Measurements from ENCODE around the gene TMEM179. TPM values are rescaled to one million over a fixed set of nuclear protein-coding genes. Genes with fewer than 3 reads are reported as not detected.

The TMEM179 gene
- total RNA-seq, 2 donors from 2014 or later: 8.2 to 15.7 TPM

- no peaks in the 10 kb centered on the region for H3K27me3 ChIP-seq (ENCODE audit: control insufficient read depth, insufficient read depth, low read length, poor library complexity, severe bottlenecking)
- no peaks in the 10 kb centered on the region for H3K9me3 ChIP-seq (ENCODE audit: control insufficient read depth, low read length)
- H3K36me3 ChIP-seq (ENCODE audit: control insufficient read depth, insufficient read depth, low read length): no peaks in the 10 kb centered on the region
- no peak overlapping the region for H3K9ac ChIP-seq (ENCODE audit: extremely low read depth, low read length, poor library complexity, severe bottlenecking)
- no peak overlapping the region for H3K4me3 ChIP-seq (ENCODE audit: low read length)
- H3K4me1 ChIP-seq (ENCODE audit: control insufficient read depth, insufficient read depth, low read length): no peaks in the 10 kb centered on the region
- DNase-seq: no peak
- Mint-ChIP-seq H3K27ac (no peak overlapping the region), H3K36me3 (ENCODE audit: low read depth) (no peaks in the 10 kb centered on the region), H3K4me3 (no peak overlapping the region), H3K27me3 (ENCODE audit: insufficient read depth) (no peaks in the 10 kb centered on the region), H3K4me1 (no peaks in the 10 kb centered on the region), H3K9me3 (no peaks in the 10 kb centered on the region)
- H3K27ac ChIP-seq (ENCODE audit: low read depth, low read length): no peak overlapping the region
- 92 to 93% methylated on average over 10 to 12 of the region's 12 CpGs for WGBS, 2 experiments (ENCODE audit: insufficient coverage in 1 of 2, insufficient read length in 1 of 2)
- TF ChIP-seq, protein P1, sequence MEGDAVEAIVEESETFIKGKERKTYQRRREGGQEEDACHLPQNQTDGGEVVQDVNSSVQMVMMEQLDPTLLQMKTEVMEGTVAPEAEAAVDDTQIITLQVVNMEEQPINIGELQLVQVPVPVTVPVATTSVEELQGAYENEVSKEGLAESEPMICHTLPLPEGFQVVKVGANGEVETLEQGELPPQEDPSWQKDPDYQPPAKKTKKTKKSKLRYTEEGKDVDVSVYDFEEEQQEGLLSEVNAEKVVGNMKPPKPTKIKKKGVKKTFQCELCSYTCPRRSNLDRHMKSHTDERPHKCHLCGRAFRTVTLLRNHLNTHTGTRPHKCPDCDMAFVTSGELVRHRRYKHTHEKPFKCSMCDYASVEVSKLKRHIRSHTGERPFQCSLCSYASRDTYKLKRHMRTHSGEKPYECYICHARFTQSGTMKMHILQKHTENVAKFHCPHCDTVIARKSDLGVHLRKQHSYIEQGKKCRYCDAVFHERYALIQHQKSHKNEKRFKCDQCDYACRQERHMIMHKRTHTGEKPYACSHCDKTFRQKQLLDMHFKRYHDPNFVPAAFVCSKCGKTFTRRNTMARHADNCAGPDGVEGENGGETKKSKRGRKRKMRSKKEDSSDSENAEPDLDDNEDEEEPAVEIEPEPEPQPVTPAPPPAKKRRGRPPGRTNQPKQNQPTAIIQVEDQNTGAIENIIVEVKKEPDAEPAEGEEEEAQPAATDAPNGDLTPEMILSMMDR (conservative IDR thresholded peaks at IDR 0.05): no peak
Observed at GRCh38 chr14:104582662-104583061, 21.9 kb downstream of the TMEM179 start.

DNA sequence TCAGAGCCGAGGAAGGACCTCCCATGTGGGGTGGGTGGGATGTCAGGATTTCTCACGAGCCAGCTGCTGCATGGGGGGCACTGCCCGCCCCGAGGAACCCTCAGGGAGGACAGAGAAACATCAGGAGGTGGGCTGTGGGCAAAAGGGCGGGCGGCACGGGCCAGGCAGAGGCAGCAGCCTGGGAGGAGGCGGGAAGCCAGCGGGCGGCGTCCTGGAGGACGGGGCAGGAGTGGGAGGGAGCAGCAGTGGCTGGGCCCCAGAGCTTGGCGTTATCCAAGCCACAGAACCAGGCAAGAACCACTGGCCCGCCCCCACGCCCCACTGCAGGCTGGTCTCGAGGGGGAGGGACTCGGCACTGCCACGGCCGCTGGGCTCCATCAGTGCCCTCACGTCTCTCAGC, 22.6 kb downstream of the TMEM179 start:
- H3K9me3 Mint-ChIP-seq: no peaks in the 10 kb centered on the region
- no peak for DNase-seq
- no peaks in the 10 kb centered on the region for H3K27me3 Mint-ChIP-seq (ENCODE audit: insufficient read depth)
- H3K4me3 ChIP-seq (ENCODE audit: low read length): no peak overlapping the region
- no peak overlapping the region for H3K9ac ChIP-seq (ENCODE audit: extremely low read depth, low read length, poor library complexity, severe bottlenecking)
- WGBS, 2 experiments (ENCODE audit: insufficient coverage in 1 of 2, insufficient read length in 1 of 2): 93 to 98% methylated on average over 12 to 20 of the region's 20 CpGs
- H3K4me3 Mint-ChIP-seq: no peak overlapping the region
- H3K36me3 Mint-ChIP-seq (ENCODE audit: low read depth): no peaks in the 10 kb centered on the region
- no peaks in the 10 kb centered on the region for H3K4me1 Mint-ChIP-seq
- H3K27me3 ChIP-seq (ENCODE audit: control insufficient read depth, insufficient read depth, low read length, poor library complexity, severe bottlenecking): no peaks in the 10 kb centered on the region
- H3K27ac ChIP-seq (ENCODE audit: low read depth, low read length): no peak overlapping the region
- H3K4me1 ChIP-seq (ENCODE audit: control insufficient read depth, insufficient read depth, low read length): no peaks in the 10 kb centered on the region
- TF ChIP-seq, protein P1 (conservative IDR thresholded peaks at IDR 0.05): no peak
- no peak overlapping the region for H3K27ac Mint-ChIP-seq
- no peaks in the 10 kb centered on the region for H3K36me3 ChIP-seq (ENCODE audit: control insufficient read depth, insufficient read depth, low read length)
- H3K9me3 ChIP-seq (ENCODE audit: control insufficient read depth, low read length): no peaks in the 10 kb centered on the region

DNA sequence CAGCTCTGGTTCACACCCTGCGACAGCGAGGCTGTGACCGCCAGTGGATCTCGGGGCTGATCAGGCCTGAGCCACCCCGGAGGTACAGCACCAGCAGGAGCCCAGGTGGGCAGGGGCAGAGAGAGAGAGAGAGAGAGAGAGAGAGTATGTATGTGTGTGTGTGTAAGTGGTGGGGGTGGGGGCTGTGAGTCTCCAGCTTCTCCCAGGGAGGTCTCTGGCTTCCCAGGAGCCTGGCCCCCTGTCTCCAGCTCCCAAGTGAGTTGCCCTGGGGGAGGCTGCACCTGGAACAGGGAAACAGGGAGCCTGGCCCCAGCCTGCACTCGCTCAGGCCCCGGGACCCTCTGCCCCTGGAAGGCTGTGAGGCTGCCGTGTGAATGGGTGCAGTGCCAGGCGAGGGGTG, 23.1 kb downstream of the TMEM179 start:
- Mint-ChIP-seq H3K9me3 (no peaks in the 10 kb centered on the region), H3K4me1 (no peaks in the 10 kb centered on the region), H3K27me3 (ENCODE audit: insufficient read depth) (no peaks in the 10 kb centered on the region), H3K27ac (no peak overlapping the region), H3K4me3 (no peak overlapping the region), H3K36me3 (ENCODE audit: low read depth) (no peaks in the 10 kb centered on the region)
- H3K4me3 ChIP-seq (ENCODE audit: low read length): no peak overlapping the region
- no peak for DNase-seq
- no peaks in the 10 kb centered on the region for H3K9me3 ChIP-seq (ENCODE audit: control insufficient read depth, low read length)
- TF ChIP-seq, protein P1 (conservative IDR thresholded peaks at IDR 0.05): no peak
- WGBS, 2 experiments (ENCODE audit: insufficient coverage in 1 of 2, insufficient read length in 1 of 2): 90 to 91% methylated on average over 7 to 9 of the region's 9 CpGs
- H3K27ac ChIP-seq (ENCODE audit: low read depth, low read length): no peak overlapping the region
- H3K4me1 ChIP-seq (ENCODE audit: control insufficient read depth, insufficient read depth, low read length): no peaks in the 10 kb centered on the region
- H3K36me3 ChIP-seq (ENCODE audit: control insufficient read depth, insufficient read depth, low read length): no peaks in the 10 kb centered on the region
- no peak overlapping the region for H3K9ac ChIP-seq (ENCODE audit: extremely low read depth, low read length, poor library complexity, severe bottlenecking)
- no peaks in the 10 kb centered on the region for H3K27me3 ChIP-seq (ENCODE audit: control insufficient read depth, insufficient read depth, low read length, poor library complexity, severe bottlenecking)
